GM23338 (cell line): ENCODE data around the gene ZNF333. TPM values are rescaled to one million over a fixed set of nuclear protein-coding genes. Genes with fewer than 3 reads are reported as not detected.
A peak's percentile ranks its signal among the peaks of the same experiment; 100 is the strongest.

Experiments
- ATAC-seq: fragments of 200-7000 bp; cut with Tn5 transposase; 3 replicates; pipeline ENCODE4 v1.9.1; 2020
- DNase-seq: peaks from one replicate; pipeline ENCODE4 v3.0.0-alpha.2; 2015; ENCODE audit warnings: low spot score
- H2AFZ ChIP-seq: fragments of 200-600 bp; sonication (generic); 2 replicates; pipeline ENCODE4 v1.8.0; 2016; ENCODE audit warnings: antibody characterized with exemption, mild to moderate bottlenecking, moderate library complexity
- H3F3A ChIP-seq: fragments of 200-600 bp; sonication (generic); replicated peaks from 2 replicates; pipeline ENCODE4 v1.8.0; 2017; ENCODE audit warnings: antibody characterized with exemption, mixed run types, low read depth
- H3K27ac ChIP-seq: fragments of 200-600 bp; sonication (generic); 2 replicates; pipeline ENCODE4 v1.6.1; 2016; ENCODE audit warnings: low read depth
- H3K27me3 ChIP-seq: fragments of 200-600 bp; sonication (generic); 2 replicates; pipeline ENCODE4 v1.8.0; 2016; ENCODE audit warnings: mild to moderate bottlenecking, mixed run types, moderate library complexity; ENCODE audit not compliant: insufficient read depth
- H3K36me3 ChIP-seq: fragments of 200-600 bp; sonication (generic); 2 replicates; pipeline ENCODE4 v1.8.0; 2016; ENCODE audit warnings: mild to moderate bottlenecking; ENCODE audit not compliant: insufficient read depth
- H3K4me1 ChIP-seq: fragments of 200-600 bp; sonication (generic); 2 replicates; pipeline ENCODE4 v1.8.0; 2016; ENCODE audit warnings: mild to moderate bottlenecking, moderate library complexity; ENCODE audit not compliant: insufficient read depth
- H3K4me2 ChIP-seq: fragments of 200-600 bp; sonication (generic); 2 replicates; pipeline ENCODE4 v1.7.1; 2017; ENCODE audit warnings: mixed run types
- H3K4me3 ChIP-seq: fragments of 200-600 bp; sonication (generic); 2 replicates; pipeline ENCODE4 v1.6.1; 2016; ENCODE audit warnings: mixed run types
- H3K79me2 ChIP-seq: fragments of 200-600 bp; sonication (generic); replicated peaks from 2 replicates; pipeline ENCODE4 v1.8.0; 2017; ENCODE audit warnings: mild to moderate bottlenecking; ENCODE audit not compliant: insufficient read depth
- H3K9me2 ChIP-seq: fragments of 200-600 bp; sonication (generic); 2 replicates; pipeline ENCODE4 v1.8.0; 2017; ENCODE audit not compliant: insufficient read depth
- H4K20me1 ChIP-seq: fragments of 200-600 bp; sonication (generic); replicated peaks from 2 replicates; pipeline ENCODE4 v1.8.0; 2017; ENCODE audit warnings: mild to moderate bottlenecking; ENCODE audit not compliant: insufficient read depth
- H3K27ac Mint-ChIP-seq: 2 replicates; pipeline ENCODE4 v1.8.0; 2020; ENCODE audit warnings: inconsistent platforms, mild to moderate bottlenecking, moderate library complexity, mixed read lengths
- H3K27me3 Mint-ChIP-seq: 3 replicates; pipeline ENCODE4 v1.8.0; 2022; ENCODE audit warnings: low read depth, mild to moderate bottlenecking, moderate library complexity, mixed read lengths, inconsistent platforms; ENCODE audit not compliant: insufficient read depth, poor library complexity
- H3K36me3 Mint-ChIP-seq: 3 replicates; pipeline ENCODE4 v1.8.0; 2021; ENCODE audit warnings: low read depth, mild to moderate bottlenecking, inconsistent platforms, moderate library complexity, mixed read lengths
- H3K4me1 Mint-ChIP-seq: 3 replicates; pipeline ENCODE4 v1.8.0; 2020; ENCODE audit warnings: mild to moderate bottlenecking, inconsistent platforms, mixed read lengths
- H3K4me3 Mint-ChIP-seq: 3 replicates; pipeline ENCODE4 v1.8.0; 2021; ENCODE audit warnings: moderate library complexity, mild to moderate bottlenecking, inconsistent platforms, mixed read lengths
- H3K9me3 Mint-ChIP-seq: 3 replicates; pipeline ENCODE4 v1.8.0; 2020; ENCODE audit warnings: moderate library complexity, mild to moderate bottlenecking, inconsistent platforms, mixed read lengths
- CTCF ChIP-seq, 2 experiments: fragments of 200-600 bp in 1 of 2; sonication (generic) in 1 of 2; conservative IDR thresholded peaks; 2 replicates each; pipeline versions ENCODE4 v1.5.1 to v1.6.1; 2016 to 2017; ENCODE audit warnings: antibody characterized with exemption in 2 of 2, low read depth in 2 of 2, mild to moderate bottlenecking in 2 of 2, moderate library complexity in 1 of 2
- NANOG ChIP-seq: IDR thresholded peaks from 2 replicates; pipeline ENCODE4 v1.6.1; 2016; ENCODE audit warnings: antibody characterized with exemption, borderline replicate concordance
- POLR2AphosphoS5 ChIP-seq: IDR thresholded peaks from 2 replicates; pipeline ENCODE4 v1.6.1; 2016; ENCODE audit warnings: antibody characterized with exemption, low read depth
- REST ChIP-seq: IDR thresholded peaks from one replicate; pipeline ENCODE4 v1.6.1; 2018; ENCODE audit warnings: antibody characterized with exemption; ENCODE audit not compliant: unreplicated experiment
- STAT1 ChIP-seq: IDR thresholded peaks from one replicate; pipeline ENCODE4 v1.6.1; 2016; ENCODE audit warnings: antibody characterized with exemption; ENCODE audit not compliant: unreplicated experiment
- ZNF114 ChIP-seq: fragments of 250-450 bp; sonication (Bioruptor Pico); IDR thresholded peaks from 2 replicates; pipeline ENCODE4 v1.5.0; 2020; ENCODE audit warnings: mild to moderate bottlenecking, moderate library complexity
- ZNF331 ChIP-seq: fragments of 250-450 bp; sonication (Bioruptor Pico); IDR thresholded peaks from 2 replicates; pipeline ENCODE4 v1.5.0; 2020; ENCODE audit warnings: low read depth, mild to moderate bottlenecking, moderate library complexity
- polyA plus RNA-seq: library from polyadenylated mRNA; unstranded; fragments of >200 nt; fragmentation: Nextera tagmentation; extraction: Ambion mirVana; gene quantifications from 2 replicates; pipeline ENCODE4 v1.2.1, GENCODE V29; 2016
- total RNA-seq: library from RNA; depleted of rRNA; stranded (reverse); fragments of >200 nt; shearing (Covaris generic); gene quantifications from 2 replicates; pipeline ENCODE4 v1.2.3, GENCODE V29; 2014

ZNF333 gene
- total and polyA plus RNA-seq, 2 experiments from 2014 or later: 7.2 to 21.6 TPM

- no peak overlapping the region for H3K27ac Mint-ChIP-seq
- ATAC-seq (no peak), DNase-seq (peak; percentile 61)
- no peaks in the 10 kb centered on the region for H4K20me1 ChIP-seq
- H3K4me1 ChIP-seq: peaks cover 14% of the 10 kb centered on the region
- no peaks in the 10 kb centered on the region for H3K36me3 ChIP-seq
- H3K4me3 ChIP-seq: no peak overlapping the region
- no peak overlapping the region for H3K4me3 Mint-ChIP-seq
- no peaks in the 10 kb centered on the region for H3K36me3 Mint-ChIP-seq
- H3K9me3 Mint-ChIP-seq: peaks cover 13% of the 10 kb centered on the region
- H3K9me2 ChIP-seq: no peaks in the 10 kb centered on the region
- no peak overlapping the region for H3K4me2 ChIP-seq
- peaks cover 2% of the 10 kb centered on the region; the same call in 1 of the 3 replicates for H3K4me1 Mint-ChIP-seq
- H3F3A ChIP-seq: 0 out of 2 replicates have a peak, but pooled peaks cover 4% of the 10 kb centered on the region
- H3K27me3 Mint-ChIP-seq: peaks cover 4% of the 10 kb centered on the region
- H3K27ac ChIP-seq: no peak overlapping the region
- H2AFZ ChIP-seq: no peak overlapping the region
- TF ChIP-seq ZNF114 (CRISPR knock-in tag) (no peak), REST (no peak), NANOG (no peak), STAT1 (no peak), POLR2AphosphoS5 (no peak), ZNF331 (no peak), CTCF (conservative IDR thresholded peaks at IDR 0.05; ENCODE audit: low read depth in 2 of 2) (peak; percentile 62 to 63)
- no peaks in the 10 kb centered on the region for H3K27me3 ChIP-seq
- H3K79me2 ChIP-seq: peaks cover 10% of the 10 kb centered on the region; the same call in 1 of the 2 replicates
Measured at GRCh38 chr19:14686411-14686810, 3.4 kb upstream of the ZNF333 start.

GRCh38 chr19:14694641-14695266 lies 4.9 kb downstream of the ZNF333 start:
- Histone ChIP-seq H3F3A (0 out of 2 replicates have a peak, but pooled peaks cover 4% of the 10 kb centered on the region), H3K36me3 (peaks cover 8% of the 10 kb centered on the region; the same call in 1 of the 2 replicates), H3K27ac (no peak overlapping the region), H2AFZ (no peak overlapping the region), H3K4me1 (peaks cover 8% of the 10 kb centered on the region), H3K79me2 (peaks cover 13% of the 10 kb centered on the region; the same call in 1 of the 2 replicates), H3K27me3 (no peaks in the 10 kb centered on the region), H3K4me2 (no peak overlapping the region), H3K9me2 (no peaks in the 10 kb centered on the region), H3K4me3 (no peak overlapping the region), H4K20me1 (no peaks in the 10 kb centered on the region)
- no peak for TF ChIP-seq ZNF331
- peak; percentile 7 for TF ChIP-seq REST
- Mint-ChIP-seq H3K4me1 (no peaks in the 10 kb centered on the region; the same call in 2 of the 3 replicates), H3K9me3 (no peaks in the 10 kb centered on the region), H3K27ac (no peak overlapping the region), H3K4me3 (no peak overlapping the region), H3K27me3 (peaks cover 5% of the 10 kb centered on the region), H3K36me3 (peaks cover 20% of the 10 kb centered on the region)
- DNase-seq: no peak
- ATAC-seq: no peak
